ENCODE measurements around the gene CSMD2.

CSMD2 gene

GRCh38 chr1:33893147-33893830 is 271.7 kb downstream of the CSMD2 start:
- no peak for DNase-seq

GRCh38 chr1:33886496-33886895 is 278.5 kb downstream of the CSMD2 start:
- DNase-seq: no peak

GRCh38 chr1:33880305-33880704 is 284.7 kb downstream of the CSMD2 start:
- no peak for DNase-seq

- DNase-seq: no peak
Observed at GRCh38 chr1:33878392-33878791, 286.6 kb downstream of the CSMD2 start.

GRCh38 chr1:33876970-33877650 is 287.9 kb downstream of the CSMD2 start:
- DNase-seq: no peak

DNA sequence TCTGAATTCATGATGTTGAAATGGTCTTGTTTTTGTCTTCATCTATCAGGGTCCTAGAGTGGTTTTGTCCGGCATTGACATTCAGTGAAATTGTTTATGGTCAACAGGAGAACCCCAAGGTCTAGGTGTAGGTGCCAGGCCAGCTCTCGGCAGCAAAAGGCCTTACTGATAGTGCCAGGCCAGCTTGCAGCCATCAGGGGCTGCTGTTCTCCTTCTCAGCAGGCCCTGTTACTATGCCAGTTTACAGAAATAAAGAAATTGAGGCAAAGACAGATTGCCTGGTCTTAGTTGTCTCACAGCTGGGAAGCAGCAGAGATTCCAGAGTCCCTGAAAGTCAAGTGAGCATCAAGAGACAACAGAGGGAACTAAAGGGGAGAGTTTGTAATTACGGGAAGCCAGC is 289.2 kb downstream of the CSMD2 start:
- no peak for DNase-seq

DNA sequence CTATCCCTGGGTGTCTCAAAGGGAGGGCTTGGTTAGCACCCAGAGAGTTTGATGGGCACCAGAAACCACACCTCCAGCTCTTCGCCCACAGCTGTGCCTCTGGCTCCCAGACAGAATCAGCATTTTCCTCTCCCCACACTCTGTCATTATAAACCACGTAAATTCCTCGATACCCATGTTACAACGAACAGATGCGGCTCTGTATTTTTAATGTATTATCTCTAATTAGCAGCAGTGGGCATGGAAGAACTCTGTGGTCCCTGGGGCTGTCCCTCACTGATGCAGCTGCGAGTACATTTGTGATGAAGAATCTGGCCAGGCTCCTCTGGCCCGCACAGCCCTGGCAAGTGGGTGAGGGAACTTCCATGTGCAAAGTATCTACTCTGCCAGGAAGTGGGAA is 290.4 kb downstream of the CSMD2 start:
- no peak for DNase-seq

DNA sequence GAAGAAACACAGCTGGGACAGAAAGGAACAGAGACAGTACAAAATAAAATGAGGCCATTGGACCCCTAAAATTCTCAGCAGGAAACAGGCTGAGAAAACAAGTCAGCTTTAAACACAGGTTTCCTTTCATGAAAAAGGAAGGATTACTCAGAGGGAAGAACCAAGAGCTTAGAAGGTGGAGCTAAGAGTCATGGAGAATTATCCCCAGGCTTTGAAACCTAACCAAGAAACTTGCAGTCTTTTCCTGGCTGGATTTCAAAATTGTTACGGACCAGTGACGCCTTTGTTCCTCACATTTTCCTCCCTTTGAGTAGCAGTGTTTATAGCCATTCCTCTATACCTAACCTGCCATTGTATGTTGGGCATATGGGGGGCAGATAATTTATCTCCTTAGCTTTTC is 292.3 kb downstream of the CSMD2 start:
- no peak for DNase-seq

DNA sequence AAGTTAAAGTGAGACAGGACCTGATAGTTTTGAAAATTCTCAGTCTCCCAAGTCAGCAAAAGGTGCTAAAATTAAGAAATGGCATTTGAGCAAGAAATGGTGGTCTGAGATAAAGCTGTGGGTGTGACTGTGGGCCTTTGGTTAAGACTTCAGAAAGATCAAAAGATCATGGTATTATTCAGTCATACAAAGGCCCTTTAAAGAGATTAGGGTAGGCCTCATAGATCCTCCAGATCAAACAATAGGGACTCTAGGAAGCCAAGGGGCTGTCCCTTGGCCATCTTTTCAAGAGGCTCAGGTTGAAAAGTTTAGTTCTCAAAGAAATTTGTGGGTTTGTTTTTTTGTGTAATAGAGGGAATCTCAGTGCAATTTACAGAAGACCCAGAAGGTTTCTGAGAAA is 292.8 kb downstream of the CSMD2 start:
- no peak for DNase-seq

DNA sequence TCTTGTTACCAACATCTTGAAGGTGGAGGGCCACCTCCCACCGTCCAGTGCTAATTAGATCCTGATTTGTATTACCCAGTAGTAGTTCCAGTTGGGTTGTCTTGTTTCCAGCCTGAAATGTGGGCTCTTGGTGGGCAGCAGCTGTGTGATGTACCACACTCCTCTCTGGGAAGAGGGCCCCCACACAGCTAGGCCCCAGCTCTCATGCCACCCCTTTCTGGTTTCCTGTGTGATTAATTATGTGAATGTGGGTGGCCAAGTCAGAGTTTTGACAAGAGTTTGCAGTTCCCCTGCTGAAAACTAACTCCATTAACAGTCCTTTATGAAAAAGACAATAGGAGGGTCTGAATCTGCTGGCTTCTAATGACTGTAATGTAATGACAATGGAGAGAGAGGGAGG is 297.3 kb downstream of the CSMD2 start:
- no peak for DNase-seq

- no peak for DNase-seq
Observed at GRCh38 chr1:33866281-33866680, 298.7 kb downstream of the CSMD2 start.

GRCh38 chr1:33864460-33865389 is 300.3 kb downstream of the CSMD2 start:
- no peak for DNase-seq

DNA sequence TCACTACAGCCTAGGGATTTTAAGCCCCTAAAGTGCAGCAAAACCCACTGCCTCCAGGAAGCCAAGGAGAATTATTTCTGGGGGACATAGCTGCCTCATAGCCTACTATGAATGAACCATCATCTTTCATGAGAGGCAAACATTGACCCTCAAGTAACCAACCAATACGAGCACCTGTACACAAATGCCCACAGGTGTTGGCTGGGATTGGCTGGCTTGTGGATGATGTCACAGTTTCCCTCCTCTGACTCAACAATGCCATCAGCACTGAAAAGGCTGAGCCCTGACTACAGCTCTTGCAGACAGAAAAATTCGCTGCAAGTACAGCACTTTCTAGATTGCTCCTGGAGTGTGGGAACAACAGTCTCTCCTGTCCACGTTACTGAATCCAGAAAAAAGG is 301.3 kb downstream of the CSMD2 start, which contains the start of gene HMGB4:
Gene HMGB4, plus strand, starts transcription at position 301 of the 400 bp plus-strand sequence. CDS start 113 bp downstream, outside the sequence.
- no peak for DNase-seq

DNA sequence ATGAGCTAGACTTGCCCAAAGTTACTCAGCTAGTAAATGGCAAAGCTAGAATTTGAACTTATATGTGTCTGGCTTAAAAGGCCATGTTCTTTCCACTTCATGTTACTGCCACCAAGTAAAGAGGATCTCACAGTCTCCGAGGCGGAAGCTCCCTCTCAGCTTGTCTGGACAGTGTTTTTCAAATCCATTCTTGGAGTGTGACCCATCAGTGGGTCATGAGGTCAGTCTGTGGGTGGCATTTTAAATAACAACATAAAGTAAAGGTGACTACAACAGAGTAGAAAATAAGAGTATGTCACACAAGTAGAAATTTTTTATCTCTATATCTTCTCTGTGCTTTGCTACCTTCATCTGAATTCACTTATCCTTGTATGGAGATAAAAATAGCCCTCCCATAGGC is 304.4 kb downstream of the CSMD2 start:
- no peak for DNase-seq

GRCh38 chr1:33854091-33854490 is 310.9 kb downstream of the CSMD2 start:
- DNase-seq: no peak

DNA sequence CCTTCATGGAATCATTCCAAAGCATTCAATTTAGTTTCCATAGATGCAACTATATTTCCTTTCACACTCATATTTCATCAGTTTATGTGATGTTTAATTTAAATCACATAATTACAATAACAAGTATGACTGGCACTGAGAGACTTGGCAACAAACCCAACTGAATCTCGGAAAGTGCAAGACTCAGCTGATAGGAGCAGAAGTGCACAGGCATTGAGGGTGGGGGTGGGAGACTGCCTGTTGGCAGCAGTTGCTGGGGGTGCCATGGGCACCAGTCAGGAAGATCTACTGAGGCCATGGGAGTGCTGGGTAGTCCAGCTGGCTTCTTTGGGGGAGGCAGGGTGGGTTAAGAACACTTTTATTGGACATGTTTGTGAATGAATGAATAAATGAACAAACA is 311.6 kb downstream of the CSMD2 start:
- no peak for DNase-seq

DNA sequence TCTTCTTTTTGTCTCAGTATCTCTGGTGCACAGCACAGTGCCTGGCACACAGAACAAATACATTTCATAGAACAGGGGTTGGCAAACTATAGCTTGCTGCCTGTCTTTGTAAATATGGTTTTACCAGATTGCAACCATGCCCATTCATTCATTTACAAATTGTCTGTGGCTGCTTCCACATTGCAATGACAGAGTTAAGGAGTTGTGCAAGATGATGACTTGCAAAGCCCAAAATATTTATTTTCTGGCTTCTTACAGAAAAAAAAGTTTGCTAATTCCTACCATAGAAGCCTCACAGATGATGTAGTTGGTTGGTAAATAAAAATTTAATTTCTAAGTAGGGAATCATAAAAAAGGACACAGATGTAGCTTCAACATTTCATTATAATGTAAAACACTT is 312.3 kb downstream of the CSMD2 start:
- DNase-seq: no peak

GRCh38 chr1:33850481-33850880 is 314.5 kb downstream of the CSMD2 start:
- DNase-seq: no peak

DNA sequence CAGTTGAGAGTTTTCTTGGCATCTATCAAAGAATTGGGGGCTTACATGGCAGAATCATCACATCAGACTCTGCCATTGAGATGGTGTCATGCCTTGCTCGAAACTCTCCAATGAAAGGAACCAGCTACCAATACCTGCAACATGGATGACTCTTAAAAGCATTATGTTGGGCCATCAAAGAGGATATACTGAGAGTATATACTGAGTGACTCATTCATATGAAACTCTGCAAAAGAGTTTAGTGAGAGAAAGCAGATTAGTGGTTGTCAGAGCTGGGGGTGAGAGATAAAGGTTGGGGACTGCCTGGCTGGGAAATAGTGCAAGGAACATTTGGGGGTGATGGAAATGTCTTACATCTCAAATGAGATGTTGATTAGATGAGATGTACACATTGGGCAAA is 315.8 kb downstream of the CSMD2 start:
- DNase-seq: no peak

- DNase-seq: no peak
Observed at GRCh38 chr1:33848205-33848937, 316.7 kb downstream of the CSMD2 start.

- DNase-seq: no peak
Observed at GRCh38 chr1:33846861-33847260, 318.2 kb downstream of the CSMD2 start.

- no peak for DNase-seq
Observed at GRCh38 chr1:33844166-33844565, 320.9 kb downstream of the CSMD2 start.

GRCh38 chr1:33842348-33842747 is 322.7 kb downstream of the CSMD2 start:
- DNase-seq: no peak

Data from CD4-positive, alpha-beta T cell treated with Interferon alpha-2 for 1 hour (primary cell).